Kidney glomerular epithelial cell (primary cell): Measurements from ENCODE around the gene TBC1D26.
"Not testable (repeated sequence)": the region's sequence is repeated elsewhere in the genome, so short reads cannot be mapped to it uniquely, and the experiment has no call there.

Experiments
- DNase-seq: peaks from one replicate; lab custom pipeline; 2025; lab: John Stamatoyannopoulos, UW

The TBC1D26 gene

DNA sequence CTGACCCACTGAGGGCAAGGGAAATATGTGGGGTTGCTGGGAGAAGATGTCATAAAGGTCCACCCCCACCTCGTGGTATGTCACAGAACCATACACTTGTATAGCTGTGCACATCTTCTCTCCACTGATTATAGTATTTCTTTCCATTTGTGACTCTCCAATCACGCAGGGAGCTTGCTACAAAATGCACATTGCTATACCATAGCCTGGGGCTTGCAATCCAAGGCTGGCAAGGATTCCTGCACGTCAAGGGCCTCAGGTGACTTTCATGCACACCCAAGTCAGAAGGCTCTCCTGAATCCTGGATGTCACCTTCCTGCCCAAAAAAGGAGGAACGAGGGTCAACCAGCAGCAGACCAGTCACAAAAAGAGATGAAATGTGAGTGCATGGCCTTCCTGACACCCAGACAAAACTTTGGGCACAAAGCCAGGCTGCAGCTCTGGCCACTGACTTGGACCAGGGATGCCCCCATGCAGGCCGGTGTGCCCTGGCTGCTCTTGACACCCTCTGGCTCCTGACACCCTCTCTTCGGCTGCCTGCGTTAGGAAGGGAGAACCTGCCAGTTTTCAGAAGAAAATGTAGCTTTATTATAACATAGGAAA lies 12.1 kb downstream of the TBC1D26 start:
- no peak for DNase-seq

DNA sequence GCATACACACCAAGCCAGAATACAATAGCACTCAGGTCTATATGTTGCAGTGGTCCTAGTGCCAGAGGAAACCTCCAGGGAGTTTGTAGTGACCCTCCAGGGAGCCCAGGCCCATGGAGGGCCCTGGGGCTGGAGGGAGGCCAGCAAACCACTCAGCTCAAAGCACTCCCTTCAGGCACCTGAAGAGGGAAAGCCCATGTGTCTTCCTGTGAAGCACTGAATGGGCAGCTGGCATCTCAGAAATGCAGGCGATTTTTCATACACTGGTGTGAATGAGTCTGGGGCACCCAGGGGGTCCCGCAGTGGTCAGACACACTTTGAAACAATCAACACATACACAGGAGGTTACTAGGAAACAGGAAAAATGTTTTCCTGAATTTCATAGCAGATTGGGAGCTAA lies 12.8 kb downstream of the TBC1D26 start:
- peak; percentile 74 for DNase-seq

DNA sequence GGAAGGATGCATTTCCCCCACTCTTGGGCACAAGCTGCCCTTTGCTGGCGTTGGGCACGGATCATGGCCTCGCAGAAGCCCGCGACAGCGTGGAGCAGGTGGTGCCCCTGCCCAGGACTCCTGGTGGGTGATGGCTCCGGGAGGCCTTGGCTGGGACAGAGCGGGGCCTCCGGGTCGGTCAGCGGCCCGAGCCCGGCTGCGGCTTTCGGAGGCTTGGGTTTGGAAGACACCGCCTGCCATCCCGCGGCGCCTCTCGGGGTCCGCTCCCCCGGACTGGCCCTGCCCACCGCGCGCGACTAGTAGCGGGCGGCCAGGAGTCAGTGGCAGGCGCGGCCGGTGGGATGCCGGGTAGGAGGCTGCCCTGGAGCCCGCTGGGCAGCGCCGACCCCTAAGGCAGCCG lies 17.3 kb downstream of the TBC1D26 start:
- DNase-seq, result not testable (repeated sequence)

DNA sequence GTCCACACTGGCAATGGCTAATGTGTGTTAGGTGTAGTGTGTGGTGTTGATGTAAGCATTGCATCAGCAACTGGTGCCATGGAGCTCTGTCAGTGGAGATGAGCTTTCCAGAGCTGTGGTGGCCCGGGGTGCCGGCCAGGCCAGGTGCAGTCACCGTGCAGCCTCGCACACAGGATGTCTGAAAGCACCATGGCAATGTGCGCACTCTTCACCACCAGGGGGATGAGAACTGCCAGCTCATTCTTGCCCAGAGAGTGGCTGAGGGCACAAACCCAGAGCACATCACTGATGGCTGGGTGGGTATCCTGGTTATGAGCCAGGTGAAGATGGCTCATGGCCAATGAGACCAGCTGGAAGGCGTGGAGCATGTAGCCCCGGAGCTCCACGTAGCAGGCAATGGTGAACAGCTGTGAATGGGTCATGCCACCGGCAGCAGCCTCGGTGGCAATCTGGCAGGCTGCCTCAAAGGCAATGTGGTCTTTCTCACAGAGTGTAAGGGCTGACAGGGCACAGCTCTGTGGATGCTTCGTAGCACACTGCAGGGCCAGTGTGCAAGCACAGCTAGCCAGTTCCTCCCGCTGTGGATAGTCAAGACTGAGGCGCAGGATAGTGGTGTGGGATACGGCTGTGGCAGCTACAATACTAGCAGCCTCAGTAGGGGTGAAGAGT lies 36.9 kb downstream of the TBC1D26 start:
- DNase-seq, result not testable (repeated sequence)

DNA sequence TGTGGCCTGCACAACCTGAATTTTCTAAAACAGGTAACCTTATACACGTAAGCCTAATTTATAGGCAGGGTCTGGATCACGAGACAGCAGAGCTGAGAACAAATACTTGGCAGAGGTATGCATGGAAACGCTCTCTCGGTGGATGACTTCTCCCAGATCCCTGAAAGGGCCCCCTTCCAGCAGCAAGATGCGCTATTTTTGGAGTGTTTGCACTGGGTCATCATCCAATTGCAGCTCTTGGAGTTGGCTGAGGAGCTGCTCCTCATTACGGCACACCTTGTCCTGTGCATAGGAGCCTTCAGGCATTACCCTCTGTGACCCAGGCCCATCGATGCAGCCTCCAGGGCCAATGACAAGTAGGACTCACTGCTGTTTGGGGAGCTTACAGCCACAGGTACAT lies 38.6 kb downstream of the TBC1D26 start:
- DNase-seq, result not testable (repeated sequence)

DNA sequence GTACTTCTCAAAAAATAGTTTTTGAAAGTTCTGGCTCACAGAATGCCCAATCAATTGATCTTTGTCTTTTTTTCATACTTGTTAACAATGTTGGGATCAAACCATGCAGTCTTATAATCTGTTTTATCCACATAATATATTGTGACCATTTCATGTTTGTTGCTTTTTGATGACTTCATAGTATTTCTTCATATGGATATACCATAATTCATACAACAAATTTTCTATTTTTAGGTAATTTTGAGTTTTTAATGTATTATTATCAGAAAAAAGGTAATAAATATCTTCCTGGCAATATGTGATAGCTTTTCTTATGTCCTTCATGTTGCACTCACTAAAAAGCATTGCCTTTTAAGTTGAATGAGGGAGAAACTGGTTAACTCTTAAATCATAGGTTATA lies 44.8 kb downstream of the TBC1D26 start:
- no peak for DNase-seq

DNA sequence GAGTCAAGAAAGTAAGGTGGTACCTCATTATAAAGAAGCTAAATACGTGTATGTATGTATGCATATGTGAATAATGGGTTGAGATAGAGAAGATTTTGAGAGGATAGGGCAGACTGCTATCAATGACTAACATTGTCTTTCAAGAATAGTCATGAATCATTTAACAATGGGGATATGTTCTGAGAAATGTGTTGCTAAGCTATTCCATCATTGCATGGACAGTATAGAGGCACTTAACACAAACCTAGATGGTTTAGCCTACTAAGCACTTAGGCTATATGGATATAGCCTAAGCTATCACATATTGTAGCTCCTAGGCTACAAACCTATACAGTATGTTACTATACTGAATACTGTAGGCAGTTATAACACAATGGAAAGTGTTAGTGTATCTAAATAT lies 45.2 kb downstream of the TBC1D26 start:
- no peak for DNase-seq

DNA sequence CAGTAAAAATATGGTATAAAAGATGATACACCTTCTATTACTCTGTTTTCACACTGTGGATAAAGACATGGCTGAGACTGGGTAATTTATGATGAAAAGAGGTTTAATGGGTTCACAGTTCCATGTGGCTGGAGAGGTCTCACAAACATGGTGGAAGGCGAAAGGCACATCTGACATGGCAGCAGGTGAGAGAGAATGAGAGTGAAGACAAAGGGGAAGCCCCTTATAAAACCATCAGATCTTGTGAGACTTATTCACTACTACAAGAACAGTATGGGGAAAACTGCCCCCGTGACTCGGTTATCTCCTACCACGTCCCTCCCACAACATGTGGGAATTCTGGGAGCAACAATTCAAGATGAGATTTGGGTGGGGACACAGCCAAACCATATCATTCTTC lies 45.6 kb downstream of the TBC1D26 start:
- no peak for DNase-seq

DNA sequence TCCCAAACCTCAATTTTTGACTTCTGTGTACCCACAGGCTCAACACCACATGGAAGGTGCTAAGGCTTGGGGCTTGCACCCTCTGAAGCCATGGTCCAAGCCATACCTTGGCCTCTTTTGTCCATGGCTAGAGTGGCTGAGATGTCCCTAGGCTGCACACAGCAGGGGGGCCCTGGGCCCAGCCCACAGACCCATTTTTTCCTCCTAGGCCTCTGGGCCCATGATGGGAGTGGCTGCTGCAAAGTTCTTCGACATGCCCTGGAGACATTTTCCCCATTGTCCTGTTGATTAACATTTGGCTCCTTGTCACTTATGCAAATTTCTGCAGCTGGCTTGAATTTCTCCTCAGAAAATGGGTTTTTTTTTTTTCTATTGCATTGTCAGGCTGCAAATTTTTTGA lies 47.0 kb downstream of the TBC1D26 start:
- DNase-seq, result no peak

DNA sequence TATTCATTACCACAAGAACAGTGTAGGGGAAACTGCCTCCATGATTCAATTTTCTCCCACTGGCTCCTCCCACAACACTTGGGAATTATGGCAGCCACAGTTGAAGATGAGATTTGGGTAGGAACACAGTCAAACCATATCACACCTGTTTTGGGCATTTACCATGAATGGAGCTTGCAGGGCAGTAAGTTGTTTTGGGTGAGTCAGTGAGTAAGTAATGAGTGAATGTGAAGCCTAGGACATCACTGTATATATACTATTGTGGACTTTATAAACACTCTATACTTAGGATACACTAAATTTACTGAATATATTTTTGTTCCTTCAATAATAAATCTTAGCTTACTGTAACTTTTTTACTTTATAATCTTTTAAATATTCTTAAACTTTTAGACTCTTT lies 48.1 kb downstream of the TBC1D26 start:
- no peak for DNase-seq

DNA sequence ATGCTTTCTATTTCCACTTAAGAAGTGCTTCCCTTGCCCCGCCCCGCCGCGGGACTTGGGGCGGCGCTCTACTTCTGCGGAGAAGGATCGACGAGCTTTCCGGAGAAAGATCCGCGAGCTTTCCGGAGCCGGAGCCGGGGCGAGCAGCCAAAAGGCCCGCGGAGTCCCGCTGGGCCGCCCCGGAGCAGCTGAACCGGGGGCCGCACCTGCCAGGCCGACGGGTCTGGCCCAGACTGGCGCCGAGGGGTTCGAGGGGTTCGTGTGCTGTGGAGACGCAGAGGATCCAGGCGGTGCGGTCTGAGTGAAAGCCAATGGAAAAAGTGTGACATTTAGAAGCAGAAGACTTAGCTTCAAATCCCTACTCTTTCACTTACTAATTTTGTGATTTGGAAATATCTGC lies 50.8 kb downstream of the TBC1D26 start:
- no peak for DNase-seq

DNA sequence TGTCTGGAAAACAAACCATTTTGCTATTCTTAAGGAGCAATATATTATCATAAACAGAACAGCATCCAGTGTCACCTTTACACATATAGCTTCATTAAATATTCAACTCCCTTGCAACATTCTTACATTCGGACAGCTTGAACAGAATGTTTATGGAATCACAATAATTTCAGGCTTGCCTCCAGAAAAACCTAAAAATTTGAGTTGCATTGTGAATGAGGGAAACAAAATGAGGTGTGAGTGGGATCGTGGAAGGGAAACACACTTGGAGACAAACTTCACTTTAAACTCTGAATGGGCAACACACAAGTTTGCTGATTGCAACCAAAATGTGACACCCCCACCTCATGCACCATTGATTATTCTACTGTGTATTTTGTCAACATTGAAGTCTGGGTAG lies 51.4 kb downstream of the TBC1D26 start:
- DNase-seq, result no peak

DNA sequence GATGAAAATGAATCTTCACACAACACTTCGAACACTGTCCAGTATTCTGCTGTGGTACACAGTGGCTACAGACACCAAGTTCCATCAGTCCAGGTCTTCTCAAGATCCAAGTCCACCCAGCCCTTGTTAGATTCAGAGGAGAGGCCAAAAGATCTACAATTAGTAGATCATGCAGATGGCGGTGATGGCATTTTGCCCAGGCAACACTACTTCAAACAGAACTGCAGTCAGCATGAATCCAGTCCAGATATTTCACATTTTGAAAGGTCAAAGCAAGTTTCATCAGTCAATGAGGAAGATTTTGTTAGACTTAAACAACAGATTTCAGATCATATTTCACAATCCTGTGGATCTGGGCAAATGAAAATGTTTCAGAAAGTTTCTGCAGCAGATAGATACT lies 52.3 kb downstream of the TBC1D26 start:
- DNase-seq, result not testable (repeated sequence)

DNA sequence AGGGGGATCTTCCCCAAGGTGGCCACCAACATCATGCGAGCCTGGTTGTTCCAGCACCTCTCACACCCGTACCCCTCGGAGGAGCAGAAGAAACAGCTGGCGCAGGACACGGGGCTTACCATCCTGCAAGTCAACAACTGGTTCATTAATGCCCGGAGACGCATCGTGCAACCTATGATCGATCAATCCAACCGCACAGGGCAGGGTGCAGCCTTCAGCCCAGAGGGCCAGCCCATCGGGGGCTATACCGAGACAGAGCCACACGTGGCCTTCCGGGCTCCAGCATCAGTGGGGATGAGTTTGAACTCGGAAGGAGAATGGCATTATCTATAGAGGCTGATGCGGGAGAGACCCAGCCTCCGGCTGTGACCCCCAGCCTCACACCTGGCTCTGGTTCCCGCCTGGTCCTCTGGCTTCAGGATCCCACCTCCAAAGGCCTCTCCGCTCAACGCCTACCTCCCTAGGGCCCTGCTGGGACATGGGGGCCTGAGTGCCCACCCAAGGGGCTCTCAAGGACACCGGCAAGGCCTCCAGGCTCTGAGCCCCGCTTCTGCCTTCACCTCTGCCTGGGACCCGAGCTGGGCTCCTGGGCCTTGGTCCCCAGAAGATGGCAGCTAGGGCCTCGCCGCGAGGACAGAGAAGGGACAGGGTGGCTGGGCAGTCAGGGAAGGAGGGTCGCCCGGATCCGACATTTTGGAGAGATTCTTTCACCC lies 55.4 kb downstream of the TBC1D26 start:
- DNase-seq, result not testable (repeated sequence)

DNA sequence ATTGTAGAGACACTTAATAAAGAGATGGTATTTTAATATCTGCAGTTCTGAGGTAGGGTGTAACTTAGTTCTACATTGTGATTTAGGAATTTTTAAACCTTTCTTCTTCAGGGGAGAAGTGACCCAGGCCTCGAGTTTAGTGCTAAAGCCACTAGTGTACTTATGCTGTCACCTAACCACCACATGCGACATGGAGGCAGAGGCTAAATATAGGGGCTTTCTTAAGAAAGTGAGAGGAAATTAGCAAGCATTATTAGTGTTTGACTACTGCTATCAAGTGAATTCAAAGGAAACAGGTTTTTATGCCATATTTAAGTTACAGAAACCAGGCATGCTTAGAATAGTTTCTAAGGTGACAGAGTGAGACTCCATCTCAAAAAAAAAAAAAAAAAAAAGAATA lies 56.3 kb downstream of the TBC1D26 start:
- not testable (repeated sequence) for DNase-seq
